Peyer's patch (tissue), 4 donors: ENCODE results near the gene CT45A3. TPM values are rescaled to one million over a fixed set of nuclear protein-coding genes. Genes with fewer than 3 reads are reported as not detected.
"Not testable (repeated sequence)": the region's sequence is repeated elsewhere in the genome, so short reads cannot be mapped to it uniquely, and the experiment has no call there.

Experiments
- DNase-seq, 3 donors: peaks; one replicate each; pipeline ENCODE4 v3.0.0-alpha.2; 2017 to 2019
- H3K27ac ChIP-seq, 4 donors: fragments of 200-600 bp; sonication (generic); one replicate each; pipeline ENCODE4 v1.5.1; 2016 to 2019
- H3K27me3 ChIP-seq, 2 donors: fragments of 200-600 bp; sonication (generic); one replicate each; pipeline ENCODE4 v1.5.1; 2019
- H3K36me3 ChIP-seq, 3 donors: fragments of 200-600 bp; sonication (generic); one replicate each; pipeline ENCODE4 v1.5.1; 2016 to 2019
- H3K4me1 ChIP-seq, 4 donors: fragments of 200-600 bp; sonication (generic); one replicate each; pipeline ENCODE4 v1.5.1; 2016 to 2019
- H3K4me3 ChIP-seq, 4 donors: fragments of 200-600 bp; sonication (generic); 1 replicate in 3 of 4; 2 replicates in 1 of 4; pipeline ENCODE4 v1.5.1; 2016 to 2019; ENCODE audit warnings: mild to moderate bottlenecking in 1 of 4
- H3K9me3 ChIP-seq, 4 donors: fragments of 200-600 bp; sonication (generic); one replicate each; pipeline ENCODE4 v1.5.1; 2016 to 2019; ENCODE audit warnings: mild to moderate bottlenecking in 1 of 4
- POLR2A ChIP-seq, 2 donors: fragments of 450-650 bp; IDR thresholded peaks; one replicate each; pipeline ENCODE4 v1.5.1; 2017; ENCODE audit warnings: antibody characterized with exemption in 2 of 2, mild to moderate bottlenecking in 2 of 2, moderate library complexity in 2 of 2
- small RNA-seq, 2 donors: library from RNA; depleted of rRNA; stranded (forward); fragments of <200 nt; gene quantifications; one replicate each; pipeline ENCODE3, GENCODE V24; 2016
- total RNA-seq, 4 donors: library from RNA; depleted of rRNA; stranded (reverse); fragments of >200 nt; gene quantifications; one replicate each; pipeline ENCODE4 v1.1.0, GENCODE V29; 2016
- TF ChIP-seq, protein P1 (sequence below), 6 experiments: fragments of 450-650 bp in 4 of 6; fragments of 200-600 bp in 2 of 6; sonication (generic) in 1 of 6; IDR thresholded peaks; one replicate each; pipeline ENCODE4 v1.5.1; 2017 to 2019; ENCODE audit warnings: antibody characterized with exemption in 6 of 6, mild to moderate bottlenecking in 3 of 6, moderate library complexity in 1 of 6

The CT45A3 gene
- total RNA-seq, 4 donors from 2014 or later = not detected

DNA sequence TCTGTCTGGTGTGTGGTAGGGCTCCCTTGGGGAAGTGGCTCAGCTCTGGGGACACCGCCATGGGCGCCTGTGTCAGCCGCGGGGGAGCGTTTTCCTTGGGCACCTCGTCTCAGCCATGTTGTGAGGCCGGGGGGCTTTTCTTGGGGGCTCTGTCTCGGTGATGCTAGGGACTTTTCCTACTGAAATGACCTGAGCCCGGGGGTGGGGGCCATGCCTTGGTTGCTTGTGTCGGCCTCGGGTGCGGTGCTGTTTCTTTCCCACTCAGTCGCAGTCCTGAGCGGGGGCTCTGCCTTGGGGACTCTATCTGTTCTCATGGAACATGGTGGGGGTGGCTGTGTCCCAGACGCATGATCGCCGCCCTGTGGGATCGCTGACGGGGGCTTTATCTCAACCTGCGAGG, 54.2 kb downstream of the CT45A3 start:
- no peaks in the 10 kb centered on the region for H3K36me3 ChIP-seq
- TF ChIP-seq POLR2A (IDR thresholded peaks at IDR 0.05) = no peak
- TF ChIP-seq, protein P1, sequence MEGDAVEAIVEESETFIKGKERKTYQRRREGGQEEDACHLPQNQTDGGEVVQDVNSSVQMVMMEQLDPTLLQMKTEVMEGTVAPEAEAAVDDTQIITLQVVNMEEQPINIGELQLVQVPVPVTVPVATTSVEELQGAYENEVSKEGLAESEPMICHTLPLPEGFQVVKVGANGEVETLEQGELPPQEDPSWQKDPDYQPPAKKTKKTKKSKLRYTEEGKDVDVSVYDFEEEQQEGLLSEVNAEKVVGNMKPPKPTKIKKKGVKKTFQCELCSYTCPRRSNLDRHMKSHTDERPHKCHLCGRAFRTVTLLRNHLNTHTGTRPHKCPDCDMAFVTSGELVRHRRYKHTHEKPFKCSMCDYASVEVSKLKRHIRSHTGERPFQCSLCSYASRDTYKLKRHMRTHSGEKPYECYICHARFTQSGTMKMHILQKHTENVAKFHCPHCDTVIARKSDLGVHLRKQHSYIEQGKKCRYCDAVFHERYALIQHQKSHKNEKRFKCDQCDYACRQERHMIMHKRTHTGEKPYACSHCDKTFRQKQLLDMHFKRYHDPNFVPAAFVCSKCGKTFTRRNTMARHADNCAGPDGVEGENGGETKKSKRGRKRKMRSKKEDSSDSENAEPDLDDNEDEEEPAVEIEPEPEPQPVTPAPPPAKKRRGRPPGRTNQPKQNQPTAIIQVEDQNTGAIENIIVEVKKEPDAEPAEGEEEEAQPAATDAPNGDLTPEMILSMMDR (IDR thresholded peaks at IDR 0.05) = no peak
- H3K27ac ChIP-seq = no peak overlapping the region
- no peak for DNase-seq
- no peaks in the 10 kb centered on the region for H3K9me3 ChIP-seq
- H3K4me3 ChIP-seq = no peak overlapping the region
- H3K4me1 ChIP-seq = no peaks in the 10 kb centered on the region
- no peaks in the 10 kb centered on the region for H3K27me3 ChIP-seq

DNA sequence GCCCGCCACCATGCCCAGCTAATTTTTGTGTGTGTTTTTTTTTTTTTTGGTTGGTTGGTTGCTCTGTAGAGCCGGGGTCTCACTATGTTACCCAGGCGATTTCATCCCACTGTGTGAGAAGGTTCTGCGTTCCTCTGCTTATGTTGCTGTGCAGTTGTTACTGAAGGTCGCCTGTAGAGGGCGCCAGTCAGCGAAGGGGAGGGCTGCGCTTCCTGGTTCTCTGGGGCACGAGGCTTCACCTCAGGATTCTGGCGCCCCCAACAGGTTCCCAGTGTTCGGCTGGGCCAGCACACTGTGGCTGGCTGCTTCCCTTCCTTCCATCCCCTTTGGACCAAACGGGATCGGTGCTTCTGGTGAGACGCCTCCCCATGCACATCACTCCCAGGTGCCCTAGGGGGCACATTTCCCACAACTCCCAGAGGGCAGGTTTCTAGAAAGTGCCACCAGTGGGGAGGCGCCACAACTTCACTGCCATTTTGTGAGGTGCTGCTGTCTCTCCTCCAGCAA, 54.8 kb downstream of the CT45A3 start, which contains the start of gene CT45A1:
TSS of gene CT45A1 (plus strand) at position 457 of the 507 bp plus-strand sequence. CDS start 5,302 bp downstream, outside the sequence.
- H3K4me1 ChIP-seq, H3K4me3 ChIP-seq, DNase-seq, H3K27ac ChIP-seq, H3K27me3 ChIP-seq, H3K9me3 ChIP-seq, H3K36me3 ChIP-seq: not testable (repeated sequence)

Small RNAs within 50 kb of the gene (small RNA-seq; reads per million reads assigned to genes)
- 0 reads per million in 2 donors for gene AC240442.1

Other genes starting within 250 kb of the CT45A3 start
- 10 to 100 TPM in 3 of 4 donors, 1 to 10 TPM in 1; 8.2 to 71.8 (median 11.4) TPM for gene INTS6L, start 247.5 kb downstream of the CT45A3 start, total RNA-seq
- not detected for gene CT45A1, start 54.6 kb downstream of the CT45A3 start, total RNA-seq
- gene CT45A5, start 17.3 kb upstream of the CT45A3 start, total RNA-seq = not detected
- gene CT45A6, start 34.6 kb upstream of the CT45A3 start, total RNA-seq = not detected
- not detected for gene CT45A2, start 51.8 kb upstream of the CT45A3 start, total RNA-seq
- gene CT45A7, start 69.1 kb upstream of the CT45A3 start, total RNA-seq = not detected
- not detected for gene CT45A8, start 86.3 kb upstream of the CT45A3 start, total RNA-seq
- gene CT45A9, start 103.6 kb upstream of the CT45A3 start, total RNA-seq = not detected
- not detected for gene CT45A10, start 125.3 kb upstream of the CT45A3 start, total RNA-seq
- gene SAGE1, start 125.5 kb upstream of the CT45A3 start, total RNA-seq = not detected
- gene MMGT1, start 205.8 kb upstream of the CT45A3 start, total RNA-seq = 10 to 100 TPM in 3 of 4 donors, 1 to 10 TPM in 1; 9.9 to 21.5 (median 13.5) TPM
- 10 to 100 TPM in 3 of 4 donors, 1 to 10 TPM in 1; 9.9 to 28.7 (median 17.3) TPM for gene SLC9A6, start 217.2 kb upstream of the CT45A3 start, total RNA-seq